Keratinocyte (primary cell): Measurements from ENCODE around the gene PTP4A2. TPM values are rescaled to one million over a fixed set of nuclear protein-coding genes. Genes with fewer than 3 reads are reported as not detected.

Source experiments
- DNase-seq: peaks from one replicate; pipeline ENCODE4 v3.0.0-alpha.2; 2011; ENCODE audit warnings: low read depth, missing footprints, low spot score
- FAIRE-seq: peaks from 2 replicates; lab custom pipeline; 2011; peaks lifted over from hg19 to GRCh38; lab: Jason Lieb, UNC
- H2AFZ ChIP-seq: 2 replicates; pipeline ENCODE4 v1.6.0; 2012; ENCODE audit warnings: low read length, control low read depth, inconsistent platforms; ENCODE audit not compliant: control insufficient read depth
- H3K27ac ChIP-seq: 2 replicates; pipeline ENCODE4 v1.5.1; 2011; ENCODE audit warnings: low read length; ENCODE audit not compliant: control insufficient read depth, insufficient read depth
- H3K27me3 ChIP-seq: 3 replicates; pipeline ENCODE4 v1.6.0; 2011; ENCODE audit warnings: low read length; ENCODE audit not compliant: control insufficient read depth, insufficient read depth; ENCODE audit errors: extremely low read depth
- H3K36me3 ChIP-seq, 2 experiments: 2 replicates in 1 of 2; 3 replicates in 1 of 2; pipeline ENCODE4 v1.5.1; 2011; ENCODE audit warnings: low read length in 2 of 2, mild to moderate bottlenecking in 1 of 2; ENCODE audit not compliant: control insufficient read depth in 2 of 2, insufficient read depth in 2 of 2; ENCODE audit errors: extremely low read depth in 1 of 2
- H3K4me1 ChIP-seq: 3 replicates; pipeline ENCODE4 v1.5.1; 2011; ENCODE audit warnings: low read length; ENCODE audit not compliant: control insufficient read depth, insufficient read depth; ENCODE audit errors: extremely low read depth
- H3K4me2 ChIP-seq: 3 replicates; pipeline ENCODE4 v1.6.0; 2011; ENCODE audit warnings: low read depth, low read length; ENCODE audit not compliant: control insufficient read depth, insufficient read depth; ENCODE audit errors: extremely low read depth
- H3K4me3 ChIP-seq, 3 experiments: fragments of 200-600 bp in 1 of 3; sonication (generic) in 1 of 3; 2 replicates in 2 of 3; 3 replicates in 1 of 3; pipeline ENCODE4 v1.5.1; 2011 to 2016; ENCODE audit warnings: low read length in 3 of 3, mild to moderate bottlenecking in 3 of 3, control low read depth in 2 of 3, inconsistent platforms in 1 of 3, low read depth in 1 of 3, mixed read lengths in 1 of 3, mixed run types in 1 of 3, moderate library complexity in 1 of 3; ENCODE audit not compliant: control insufficient read depth in 2 of 3, insufficient read depth in 2 of 3; ENCODE audit errors: extremely low read depth in 1 of 3
- H3K79me2 ChIP-seq: 2 replicates; pipeline ENCODE4 v1.6.0; 2012; ENCODE audit warnings: low read length; ENCODE audit not compliant: control insufficient read depth, insufficient read depth
- H3K9ac ChIP-seq: 3 replicates; pipeline ENCODE4 v1.6.0; 2011; ENCODE audit warnings: low read length; ENCODE audit not compliant: control insufficient read depth, insufficient read depth; ENCODE audit errors: extremely low read depth
- H3K9me1 ChIP-seq: 3 replicates; pipeline ENCODE4 v1.6.0; 2011; ENCODE audit warnings: low read length; ENCODE audit not compliant: control insufficient read depth, insufficient read depth; ENCODE audit errors: extremely low read depth
- H3K9me3 ChIP-seq: 2 replicates; pipeline ENCODE4 v1.5.1; 2012; ENCODE audit warnings: low read depth, low read length; ENCODE audit not compliant: control insufficient read depth
- H4K20me1 ChIP-seq: 3 replicates; pipeline ENCODE4 v1.6.0; 2011; ENCODE audit warnings: low read length; ENCODE audit not compliant: control insufficient read depth, insufficient read depth; ENCODE audit errors: extremely low read depth
- EZH2 ChIP-seq: IDR thresholded peaks from one replicate; pipeline ENCODE4 v1.6.1; 2012; ENCODE audit warnings: inconsistent platforms, mild to moderate bottlenecking, low read length, moderate library complexity
- dilution Hi-C: fragments of 300-500 bp; cut with MboI; formaldehyde crosslinking; loops from one replicate; pipeline ENCODE4 v1.7.0; 2020; ENCODE audit warnings: low sequenced_read_pairs; ENCODE audit not compliant: extremely low pct_ligation_motif_present
- polyA plus RNA-seq, 5 experiments: library from polyadenylated mRNA; depleted of rRNA in 3 of 5; stranded (reverse) in 3 of 5; stranded (forward) in 1 of 5; unstranded in 1 of 5; fragments of >200 nt; gene quantifications; 1 replicate in 1 of 5; 2 replicates in 3 of 5; 3 replicates in 1 of 5; pipeline versions ENCODE4 v1.2.1 to v1.2.3, GENCODE V29; 2011 to 2012; ENCODE audit warnings: missing spikeins in 2 of 5, low read depth in 1 of 5, low replicate concordance in 1 of 5
- TF ChIP-seq, protein P1 (sequence below), 3 experiments: IDR thresholded peaks in 1 of 3; conservative IDR thresholded peaks in 1 of 3; optimal IDR thresholded peaks in 1 of 3; 2 replicates in 2 of 3; 3 replicates in 1 of 3; pipeline versions ENCODE3 to v1.5.1; 2011; ENCODE audit warnings: low read length in 3 of 3, mild to moderate bottlenecking in 3 of 3, moderate library complexity in 2 of 3, control low read depth in 1 of 3, inconsistent platforms in 1 of 3; ENCODE audit not compliant: insufficient read depth in 2 of 3; ENCODE audit errors: extremely low read depth in 1 of 3

Gene PTP4A2
- polyA plus RNA-seq, 1 donor (not counting 4 experiments of a cell fraction or from before 2014, with no cell fraction given): 368 TPM

GRCh38 chr1:31880957-31881687 lies 57.0 kb downstream of the PTP4A2 start:
- DNase-seq (no peak), FAIRE-seq (no peak)
- Histone ChIP-seq H3K4me2 (no peak overlapping the region), H4K20me1 (no peaks in the 10 kb centered on the region), H3K79me2 (no peaks in the 10 kb centered on the region), H3K9ac (no peak overlapping the region), H3K4me3 (no peak overlapping the region), H3K27me3 (no peaks in the 10 kb centered on the region), H3K36me3 (no peaks in the 10 kb centered on the region), H3K27ac (no peak overlapping the region), H3K4me1 (no peaks in the 10 kb centered on the region), H2AFZ (no peak overlapping the region), H3K9me1 (no peaks in the 10 kb centered on the region), H3K9me3 (no peaks in the 10 kb centered on the region)
- TF ChIP-seq, protein P1, sequence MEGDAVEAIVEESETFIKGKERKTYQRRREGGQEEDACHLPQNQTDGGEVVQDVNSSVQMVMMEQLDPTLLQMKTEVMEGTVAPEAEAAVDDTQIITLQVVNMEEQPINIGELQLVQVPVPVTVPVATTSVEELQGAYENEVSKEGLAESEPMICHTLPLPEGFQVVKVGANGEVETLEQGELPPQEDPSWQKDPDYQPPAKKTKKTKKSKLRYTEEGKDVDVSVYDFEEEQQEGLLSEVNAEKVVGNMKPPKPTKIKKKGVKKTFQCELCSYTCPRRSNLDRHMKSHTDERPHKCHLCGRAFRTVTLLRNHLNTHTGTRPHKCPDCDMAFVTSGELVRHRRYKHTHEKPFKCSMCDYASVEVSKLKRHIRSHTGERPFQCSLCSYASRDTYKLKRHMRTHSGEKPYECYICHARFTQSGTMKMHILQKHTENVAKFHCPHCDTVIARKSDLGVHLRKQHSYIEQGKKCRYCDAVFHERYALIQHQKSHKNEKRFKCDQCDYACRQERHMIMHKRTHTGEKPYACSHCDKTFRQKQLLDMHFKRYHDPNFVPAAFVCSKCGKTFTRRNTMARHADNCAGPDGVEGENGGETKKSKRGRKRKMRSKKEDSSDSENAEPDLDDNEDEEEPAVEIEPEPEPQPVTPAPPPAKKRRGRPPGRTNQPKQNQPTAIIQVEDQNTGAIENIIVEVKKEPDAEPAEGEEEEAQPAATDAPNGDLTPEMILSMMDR (optimal IDR thresholded peaks at IDR 0.05 in 1 of 3, IDR thresholded peaks at IDR 0.05 in 1 of 3, conservative IDR thresholded peaks at IDR 0.05 in 1 of 3; ENCODE audit: extremely low read depth in 1 of 3, insufficient read depth in 2 of 3, low read length in 3 of 3): no peak
- no peak for TF ChIP-seq EZH2
- dilution Hi-C loops: no loop called here

DNA sequence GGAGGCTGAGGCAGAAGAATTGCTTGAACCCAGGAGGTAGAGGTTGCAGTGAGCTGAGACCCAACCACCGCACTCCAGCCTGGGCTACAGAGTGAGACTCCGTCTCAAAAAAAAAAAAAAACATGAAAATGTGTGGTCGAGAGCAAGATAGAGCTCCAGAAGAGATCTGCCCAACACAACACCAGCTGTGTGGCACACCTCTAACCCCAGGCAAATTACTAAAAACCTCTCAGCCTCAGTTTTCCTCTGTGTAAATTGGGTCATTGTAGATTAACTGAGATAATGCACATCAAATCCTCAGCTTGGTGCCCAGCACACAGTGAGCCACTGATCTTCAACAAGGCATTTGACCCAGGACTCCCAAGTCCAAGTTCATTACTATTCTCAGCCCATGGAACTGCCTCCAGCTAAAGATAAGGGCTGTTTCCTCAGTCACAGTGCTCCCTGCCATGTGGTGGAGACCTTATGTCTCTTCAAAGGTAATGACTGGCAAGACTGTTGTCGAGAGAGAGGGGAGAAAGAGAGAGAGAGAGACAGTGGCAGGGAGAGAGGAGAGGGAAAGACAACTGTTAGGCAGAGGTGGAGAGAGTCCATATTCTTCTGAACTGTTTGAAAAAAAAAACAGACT lies 58.1 kb downstream of the PTP4A2 start:
- no peak for DNase-seq
- Histone ChIP-seq H3K27ac (no peak overlapping the region), H3K27me3 (no peaks in the 10 kb centered on the region), H2AFZ (no peak overlapping the region), H4K20me1 (no peaks in the 10 kb centered on the region), H3K4me1 (no peaks in the 10 kb centered on the region), H3K9me1 (no peaks in the 10 kb centered on the region), H3K4me2 (no peak overlapping the region), H3K4me3 (no peak overlapping the region), H3K9ac (no peak overlapping the region), H3K9me3 (no peaks in the 10 kb centered on the region), H3K36me3 (no peaks in the 10 kb centered on the region), H3K79me2 (no peaks in the 10 kb centered on the region)
- no peak for TF ChIP-seq EZH2
- TF ChIP-seq, protein P1 (optimal IDR thresholded peaks at IDR 0.05 in 1 of 3, IDR thresholded peaks at IDR 0.05 in 1 of 3, conservative IDR thresholded peaks at IDR 0.05 in 1 of 3; ENCODE audit: extremely low read depth in 1 of 3, insufficient read depth in 2 of 3, low read length in 3 of 3): no peak
- dilution Hi-C loops: no loop called here
- FAIRE-seq: no peak
